ENCODE results near the gene GALNT12.

The GALNT12 gene

GRCh38 chr9:98875536-98875935, 68.1 kb downstream of the GALNT12 start:
- DNase-seq (ENCODE audit: insufficient read length, low spot score) (no peak), FAIRE-seq (no peak)

GRCh38 chr9:98877311-98877710, 69.8 kb downstream of the GALNT12 start:
- no peak for DNase-seq (ENCODE audit: insufficient read length, low spot score)
- FAIRE-seq: no peak

GRCh38 chr9:98879094-98879962, 71.9 kb downstream of the GALNT12 start:
- FAIRE-seq: no peak

GRCh38 chr9:98879963-98880310, 72.5 kb downstream of the GALNT12 start:
- DNase-seq (ENCODE audit: insufficient read length, low spot score) (no peak), FAIRE-seq (no peak)

More at GRCh38 chr9:98879094-98879962, 71.9 kb downstream of the GALNT12 start:
- no peak for DNase-seq (ENCODE audit: insufficient read length, low spot score)

GRCh38 chr9:98880311-98881015, 73.0 kb downstream of the GALNT12 start:
- DNase-seq (ENCODE audit: insufficient read length, low spot score) (no peak), FAIRE-seq (no peak)

- DNase-seq (ENCODE audit: insufficient read length, low spot score) (no peak), FAIRE-seq (no peak)
Measured at GRCh38 chr9:98881356-98881755, 73.9 kb downstream of the GALNT12 start.

GRCh38 chr9:98881836-98882568, 74.5 kb downstream of the GALNT12 start:
- FAIRE-seq (no peak), DNase-seq (ENCODE audit: insufficient read length, low spot score) (no peak)

GRCh38 chr9:98882569-98882923, 75.1 kb downstream of the GALNT12 start:
- FAIRE-seq (no peak), DNase-seq (ENCODE audit: insufficient read length, low spot score) (no peak)

GRCh38 chr9:98883276-98883675, 75.8 kb downstream of the GALNT12 start:
- DNase-seq (ENCODE audit: insufficient read length, low spot score): no peak
- FAIRE-seq: no peak

- FAIRE-seq: no peak
- no peak for DNase-seq (ENCODE audit: insufficient read length, low spot score)
Measured at GRCh38 chr9:98884849-98885248, 77.4 kb downstream of the GALNT12 start.

- DNase-seq (ENCODE audit: insufficient read length, low spot score) (no peak), FAIRE-seq (no peak)
Measured at GRCh38 chr9:98885575-98886295, 78.3 kb downstream of the GALNT12 start.

GRCh38 chr9:98886691-98887229, 79.3 kb downstream of the GALNT12 start:
- no peak for FAIRE-seq
- no peak for DNase-seq (ENCODE audit: insufficient read length, low spot score)

GRCh38 chr9:98887918-98888510, 80.5 kb downstream of the GALNT12 start:
- no peak for DNase-seq (ENCODE audit: insufficient read length, low spot score)
- FAIRE-seq: no peak

- FAIRE-seq: no peak
- no peak for DNase-seq (ENCODE audit: insufficient read length, low spot score)
Measured at GRCh38 chr9:98888801-98889421, 81.4 kb downstream of the GALNT12 start.

- no peak for FAIRE-seq
- no peak for DNase-seq (ENCODE audit: insufficient read length, low spot score)
Measured at GRCh38 chr9:98890256-98890655, 82.8 kb downstream of the GALNT12 start.

GRCh38 chr9:98892288-98892687, 84.8 kb downstream of the GALNT12 start:
- no peak for DNase-seq (ENCODE audit: insufficient read length, low spot score)
- no peak for FAIRE-seq

GRCh38 chr9:98892690-98893089, 85.2 kb downstream of the GALNT12 start:
- FAIRE-seq: no peak
- DNase-seq (ENCODE audit: insufficient read length, low spot score): no peak

GRCh38 chr9:98894171-98894570, 86.7 kb downstream of the GALNT12 start:
- no peak for DNase-seq (ENCODE audit: insufficient read length, low spot score)
- FAIRE-seq: no peak

- no peak for FAIRE-seq
- no peak for DNase-seq (ENCODE audit: insufficient read length, low spot score)
Measured at GRCh38 chr9:98894761-98895160, 87.3 kb downstream of the GALNT12 start.

- FAIRE-seq: no peak
- no peak for DNase-seq (ENCODE audit: insufficient read length, low spot score)
Measured at GRCh38 chr9:98896632-98897031, 89.2 kb downstream of the GALNT12 start.
